ENCODE measurements around the gene ZNF598. TPM values are rescaled to one million over a fixed set of nuclear protein-coding genes. Genes with fewer than 3 reads are reported as not detected.

The ZNF598 gene
- total and polyA plus RNA-seq, 2 of the 13 experiments (the other 11 are each of a cell fraction or from before 2014, with no cell fraction given): 13.5 to 14.2 TPM

- TF ChIP-seq SIN3A (IDR thresholded peaks at IDR 0.05; ENCODE audit: borderline replicate concordance, low read depth, low read length) (peak; percentile 70; the same call in 1 of the 2 replicates), XRCC5 (optimal IDR thresholded peaks at IDR 0.05; ENCODE audit: low read length) (peak; percentile 25), KDM3A (CRISPR knock-in tag; IDR thresholded peaks at IDR 0.05; ENCODE audit: low read depth) (no peak), HDAC2 (CRISPR knock-in tag; IDR thresholded peaks at IDR 0.05) (peak; percentile 62; the same call in 1 of the 2 replicates), HOXA5 (CRISPR knock-in tag; IDR thresholded peaks at IDR 0.05) (no peak), NKX3-1 (CRISPR knock-in tag; IDR thresholded peaks at IDR 0.05) (0 out of 2 replicates have a peak, but pooled peaks have one; percentile 40), BRF2 (CRISPR knock-in tag; IDR thresholded peaks at IDR 0.05) (peak; percentile 67; the same call in 1 of the 2 replicates), FOXP1 (IDR thresholded peaks at IDR 0.05) (no peak), FOXP1 (CRISPR knock-in tag; IDR thresholded peaks at IDR 0.05) (peak; percentile 52; the same call in 1 of the 2 replicates), ZNF407 (CRISPR knock-in tag; IDR thresholded peaks at IDR 0.05; ENCODE audit: not compliant biosample characterization) (no peak), ZNF556 (CRISPR knock-in tag; IDR thresholded peaks at IDR 0.05; ENCODE audit: borderline replicate concordance) (peak; percentile 79; the same call in 1 of the 2 replicates), ZNF326 (CRISPR knock-in tag; IDR thresholded peaks at IDR 0.05; ENCODE audit: borderline replicate concordance) (no peak), TRIM22 (IDR thresholded peaks at IDR 0.05) (no peak), FOXO1 (CRISPR knock-in tag; IDR thresholded peaks at IDR 0.05) (peak; percentile 67; the same call in 1 of the 2 replicates), KLF12 (CRISPR knock-in tag; IDR thresholded peaks at IDR 0.05; ENCODE audit: borderline replicate concordance) (no peak), ZNF547 (CRISPR knock-in tag; IDR thresholded peaks at IDR 0.05) (no peak), ZFP37 (CRISPR knock-in tag; IDR thresholded peaks at IDR 0.05; ENCODE audit: borderline replicate concordance) (no peak; the same call in none of the 2 replicates), NR0B2 (CRISPR knock-in tag; IDR thresholded peaks at IDR 0.05) (0 out of 2 replicates have a peak, but pooled peaks have one; percentile 27), ZNF24 (IDR thresholded peaks at IDR 0.05) (no peak), CBFB (CRISPR knock-in tag; IDR thresholded peaks at IDR 0.05) (no peak)
These were observed 29.8 kb upstream of the ZNF598 start (continued) for GRCh38 chr16:2039274-2040031.

Measured in HepG2 (cell line).